ENCODE data around the gene GABBR2.
"Not testable (repeated sequence)": the region's sequence is repeated elsewhere in the genome, so short reads cannot be mapped to it uniquely, and the experiment has no call there.

The GABBR2 gene

GRCh38 chr9:98477884-98478283, 230.9 kb downstream of the GABBR2 start:
- peak in 2 of 14 donors; percentile 7 to 88 for DNase-seq

- no peak for DNase-seq
These were observed 236.5 kb downstream of the GABBR2 start for GRCh38 chr9:98472216-98472615.

- DNase-seq = no peak
These were observed 237.6 kb downstream of the GABBR2 start for GRCh38 chr9:98471185-98471584.

GRCh38 chr9:98468567-98469239, 240.0 kb downstream of the GABBR2 start:
- no peak for DNase-seq

- DNase-seq = no peak
These were observed 242.9 kb downstream of the GABBR2 start for GRCh38 chr9:98465799-98466198.

- not testable (repeated sequence) for DNase-seq
These were observed 244.5 kb downstream of the GABBR2 start for GRCh38 chr9:98464156-98464690.

GRCh38 chr9:98462310-98462709, 246.4 kb downstream of the GABBR2 start:
- no peak for DNase-seq

- no peak for DNase-seq
These were observed 248.0 kb downstream of the GABBR2 start for GRCh38 chr9:98460704-98461103.

GRCh38 chr9:98457726-98458370, 250.9 kb downstream of the GABBR2 start:
- no peak for DNase-seq

GRCh38 chr9:98456156-98456613, 252.6 kb downstream of the GABBR2 start:
- peak in 1 of 14 donors; percentile 82 for DNase-seq

- DNase-seq = no peak
These were observed 253.2 kb downstream of the GABBR2 start for GRCh38 chr9:98455256-98456155.

GRCh38 chr9:98453589-98454311, 255.0 kb downstream of the GABBR2 start:
- peak in 1 of 14 donors; percentile 16 for DNase-seq

- no peak for DNase-seq
These were observed 257.2 kb downstream of the GABBR2 start for GRCh38 chr9:98451576-98451975.

- no peak for DNase-seq
These were observed 258.2 kb downstream of the GABBR2 start for GRCh38 chr9:98450496-98450895.

- no peak for DNase-seq
These were observed 258.9 kb downstream of the GABBR2 start for GRCh38 chr9:98449871-98450270.

GRCh38 chr9:98445576-98445975, 263.2 kb downstream of the GABBR2 start:
- no peak for DNase-seq

GRCh38 chr9:98444601-98445000, 264.1 kb downstream of the GABBR2 start:
- DNase-seq = no peak

- DNase-seq = no peak
These were observed 266.2 kb downstream of the GABBR2 start for GRCh38 chr9:98442541-98442940.

GRCh38 chr9:98442114-98442513, 266.6 kb downstream of the GABBR2 start:
- DNase-seq = no peak

- no peak for DNase-seq
These were observed 270.1 kb downstream of the GABBR2 start for GRCh38 chr9:98438666-98439065.

GRCh38 chr9:98437458-98438034, 271.2 kb downstream of the GABBR2 start:
- no peak for DNase-seq

- DNase-seq = no peak
These were observed 275.8 kb downstream of the GABBR2 start for GRCh38 chr9:98432960-98433359.
